NCI-H446 treated with DMSO at 0.1 percent for 48 hours (cell line): Measurements from ENCODE around the gene HSP90AB1.

Experiments used
- DNase-seq: peaks from one replicate; lab custom pipeline; 2025; lab: John Stamatoyannopoulos, UW

HSP90AB1 gene

DNA sequence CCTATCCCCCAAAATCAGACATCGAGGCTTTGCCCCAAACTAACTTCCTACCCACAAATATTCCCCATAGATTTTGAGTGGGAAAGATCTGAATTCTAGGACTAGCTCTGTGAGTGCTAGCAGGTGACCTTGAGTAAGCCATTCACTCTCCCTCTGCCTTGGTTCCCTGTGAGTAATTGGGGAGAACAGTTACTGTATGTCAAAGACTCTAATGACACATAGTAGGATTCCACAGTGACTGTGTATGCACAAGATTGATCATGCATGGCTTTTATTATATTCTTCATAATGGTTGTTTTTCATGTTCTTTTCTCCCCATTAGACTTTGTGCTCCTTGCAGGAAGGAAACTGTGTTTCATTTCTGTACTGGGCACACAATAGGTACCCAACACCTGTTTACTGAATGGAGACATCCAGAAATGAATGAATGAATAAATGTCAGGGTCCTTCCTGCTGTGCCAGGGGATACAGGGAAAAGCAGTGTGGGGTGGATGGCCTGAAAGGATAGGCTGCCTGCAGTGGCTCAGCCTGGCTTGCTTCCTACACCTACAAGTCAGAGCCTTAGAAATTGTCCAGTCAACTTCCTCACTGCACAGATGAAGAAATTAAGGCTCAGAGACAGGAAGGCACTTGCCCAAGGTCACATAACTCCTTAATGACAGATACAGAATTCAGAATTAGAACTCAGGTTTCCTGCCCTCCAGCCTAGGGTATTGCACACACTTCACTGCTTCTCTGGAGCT is 22.4 kb downstream of the HSP90AB1 start:
- no peak for DNase-seq

DNA sequence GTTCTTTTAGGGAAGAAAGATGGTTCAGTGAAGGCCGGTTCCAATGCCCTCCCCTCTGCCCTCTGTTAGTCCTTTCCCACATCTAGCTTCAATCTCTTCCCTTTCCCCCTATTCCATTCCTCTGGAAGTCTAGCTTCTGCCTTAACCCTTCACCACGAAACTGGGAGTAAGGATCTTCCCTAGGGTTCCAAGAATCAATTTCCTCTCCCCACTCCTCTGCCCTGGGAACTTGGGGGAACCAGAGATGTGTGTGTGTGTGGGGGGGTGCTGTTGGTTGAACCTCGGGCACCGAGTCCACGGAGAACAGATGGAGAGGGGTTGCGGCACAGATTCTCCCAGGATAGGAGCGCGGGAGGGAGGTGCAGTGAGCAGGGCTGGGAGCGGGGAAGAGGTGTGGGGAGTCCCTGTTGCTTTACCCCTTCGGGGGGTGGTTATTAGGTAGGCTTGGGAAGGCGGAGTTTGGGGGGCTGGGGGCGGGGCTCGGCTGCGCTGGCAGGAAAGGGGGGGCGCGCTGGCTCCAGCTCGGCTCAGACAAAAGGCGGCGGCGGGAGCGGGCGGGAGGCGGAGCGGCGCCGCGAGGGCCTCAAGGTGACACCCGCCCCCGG is 23.1 kb downstream of the HSP90AB1 start, which contains the start of gene TMEM151B:
TMEM151B (plus strand) TSS at position 530 of the 605 bp plus-strand sequence. CDS start 293 bp downstream, outside the sequence.
- DNase-seq = no peak

DNA sequence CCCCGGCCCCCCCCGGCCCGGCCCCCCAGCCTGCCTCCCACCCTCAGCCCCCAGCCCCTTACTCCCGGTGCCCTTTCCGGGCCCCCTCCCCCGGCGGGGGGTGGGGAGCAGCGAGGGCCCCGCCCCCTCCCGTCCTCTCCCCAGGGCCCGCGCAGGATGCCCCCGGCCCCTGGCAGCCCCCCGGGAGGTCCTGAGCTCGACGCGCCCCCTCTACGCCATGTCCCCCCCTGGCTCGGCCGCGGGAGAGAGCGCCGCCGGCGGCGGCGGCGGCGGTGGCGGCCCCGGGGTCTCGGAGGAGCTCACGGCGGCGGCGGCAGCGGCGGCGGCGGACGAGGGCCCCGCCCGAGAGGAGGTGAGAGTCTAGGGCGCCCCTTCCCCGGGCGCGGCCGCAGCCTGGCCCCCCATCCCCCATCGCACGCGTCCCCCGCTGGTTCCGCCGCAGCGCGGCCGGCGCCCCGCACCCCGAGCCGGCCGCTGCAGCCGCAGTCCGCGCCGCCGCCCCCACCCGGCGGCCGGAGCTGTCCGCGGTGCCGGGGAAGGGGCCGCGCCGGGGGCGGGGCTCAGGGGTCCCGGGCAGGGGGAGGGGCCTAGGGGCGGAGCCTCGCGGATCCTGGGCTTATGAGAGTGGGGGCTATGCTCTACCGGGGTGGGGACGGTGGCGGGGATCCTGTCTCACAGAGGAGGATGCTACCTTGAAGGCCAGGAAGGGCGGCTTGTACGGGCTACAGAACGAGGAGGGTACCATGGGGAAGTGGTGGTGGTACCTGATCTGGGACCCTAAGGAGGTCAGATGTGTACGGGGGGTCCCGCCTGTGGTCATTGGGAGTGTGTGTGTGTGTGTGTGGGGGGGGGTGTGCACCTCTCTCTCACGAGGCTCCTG is 23.9 kb downstream of the HSP90AB1 start:
- no peak for DNase-seq

DNA sequence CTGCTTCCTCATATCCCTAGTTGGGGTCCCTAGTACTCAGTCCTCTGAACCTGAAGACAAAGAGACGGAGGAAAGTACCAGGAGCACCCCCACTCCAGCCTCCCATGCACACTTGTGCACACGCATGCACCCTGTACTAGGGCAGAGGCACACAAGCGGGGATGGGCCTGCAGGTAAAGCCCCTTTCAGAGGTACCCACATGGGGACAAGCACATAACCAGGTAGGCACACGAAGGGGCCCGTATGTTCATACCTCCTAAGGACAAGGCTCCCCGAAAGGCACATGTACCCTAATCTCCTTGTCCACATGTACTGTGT is 24.5 kb downstream of the HSP90AB1 start:
- no peak for DNase-seq

DNA sequence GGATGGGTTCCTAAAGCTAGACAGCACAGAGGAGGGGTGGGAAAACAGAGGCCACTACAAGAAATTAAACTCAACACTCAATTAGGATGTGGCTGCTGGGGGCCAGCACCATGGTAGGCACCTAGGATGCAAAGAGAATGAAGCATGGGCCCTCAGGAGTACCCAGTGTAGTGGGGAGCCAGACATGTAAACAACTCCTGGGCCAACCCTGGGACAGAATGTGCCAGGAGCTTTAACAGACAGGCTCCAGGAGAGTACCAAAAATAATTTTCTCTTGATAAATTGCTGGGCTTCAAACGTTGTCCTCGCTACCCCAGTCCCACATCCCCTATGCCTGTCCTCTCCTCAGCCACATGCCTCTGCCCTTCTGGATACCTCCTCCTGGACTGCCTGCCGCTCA is 25.0 kb downstream of the HSP90AB1 start:
- no peak for DNase-seq

DNA sequence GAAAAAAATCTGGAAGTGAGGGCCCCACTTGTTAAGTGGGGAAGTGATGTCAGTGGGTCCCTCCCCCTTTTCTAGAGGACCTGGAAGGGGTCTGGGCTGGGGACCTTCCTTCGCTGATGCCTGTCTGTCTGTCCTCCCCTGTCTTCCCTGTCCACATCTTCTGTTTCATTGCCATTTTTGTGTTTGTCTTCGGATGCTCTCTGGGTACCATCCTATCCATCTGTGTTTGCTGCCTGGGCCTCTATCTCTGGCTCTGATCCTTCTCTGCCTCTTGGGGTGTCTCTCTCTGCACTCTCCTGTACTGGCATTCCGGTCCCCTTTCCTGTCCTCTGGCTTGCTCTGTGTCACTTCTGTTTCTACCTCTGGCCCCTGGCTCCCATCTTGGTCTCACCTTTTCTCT is 25.6 kb downstream of the HSP90AB1 start:
- DNase-seq = no peak

DNA sequence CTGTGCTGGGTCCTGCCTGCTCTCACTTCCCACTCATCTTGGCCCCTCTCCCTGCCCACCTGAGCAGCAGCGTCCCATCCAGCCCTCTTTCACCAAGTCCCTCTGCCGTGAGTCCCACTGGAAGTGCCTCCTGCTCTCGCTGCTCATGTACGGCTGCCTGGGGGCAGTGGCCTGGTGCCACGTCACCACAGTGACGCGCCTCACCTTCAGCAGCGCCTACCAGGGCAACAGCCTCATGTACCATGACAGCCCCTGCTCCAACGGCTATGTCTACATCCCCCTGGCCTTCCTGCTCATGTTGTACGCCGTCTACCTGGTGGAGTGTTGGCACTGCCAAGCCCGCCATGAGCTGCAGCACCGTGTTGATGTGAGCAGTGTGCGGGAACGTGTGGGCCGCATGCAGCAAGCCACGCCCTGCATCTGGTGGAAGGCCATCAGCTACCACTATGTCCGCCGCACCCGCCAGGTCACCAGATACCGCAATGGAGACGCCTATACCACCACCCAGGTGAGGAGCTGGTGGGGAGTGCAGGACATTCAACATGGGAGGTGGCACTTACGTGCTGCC is 26.2 kb downstream of the HSP90AB1 start:
- DNase-seq = no peak

DNA sequence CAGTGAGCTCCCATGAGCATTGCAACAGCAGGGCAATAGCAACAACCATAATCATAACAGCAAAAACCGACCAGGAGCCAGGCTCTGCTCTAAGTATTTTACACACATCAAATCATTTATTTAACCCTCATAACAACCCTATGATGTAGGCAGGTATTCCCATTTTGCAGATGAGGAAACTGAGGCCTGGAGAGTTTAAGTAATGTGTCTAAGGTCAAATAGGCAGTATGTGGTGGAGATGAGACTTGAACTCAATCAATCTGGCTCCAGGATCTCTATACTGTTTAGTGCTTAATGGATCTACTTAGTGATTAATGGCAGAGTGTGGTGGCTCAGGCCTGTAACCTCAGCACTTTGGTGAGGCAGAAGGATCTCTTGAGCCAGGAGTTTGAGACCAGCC is 26.7 kb downstream of the HSP90AB1 start:
- no peak for DNase-seq

DNA sequence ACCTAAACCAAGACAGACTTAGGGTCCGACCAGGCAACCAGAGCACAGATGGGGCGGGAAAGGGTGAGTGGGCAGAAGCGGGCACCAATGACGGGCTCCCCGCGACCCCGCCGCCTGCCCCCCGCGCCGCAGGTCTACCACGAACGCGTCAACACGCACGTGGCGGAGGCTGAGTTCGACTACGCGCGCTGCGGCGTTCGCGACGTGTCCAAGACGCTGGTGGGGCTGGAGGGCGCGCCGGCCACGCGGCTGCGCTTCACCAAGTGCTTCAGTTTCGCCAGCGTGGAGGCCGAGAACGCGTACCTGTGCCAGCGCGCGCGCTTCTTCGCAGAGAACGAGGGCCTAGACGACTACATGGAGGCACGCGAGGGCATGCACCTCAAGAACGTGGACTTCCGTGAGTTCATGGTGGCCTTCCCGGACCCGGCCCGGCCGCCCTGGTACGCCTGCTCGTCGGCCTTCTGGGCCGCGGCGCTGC is 28.4 kb downstream of the HSP90AB1 start:
- DNase-seq = no peak

DNA sequence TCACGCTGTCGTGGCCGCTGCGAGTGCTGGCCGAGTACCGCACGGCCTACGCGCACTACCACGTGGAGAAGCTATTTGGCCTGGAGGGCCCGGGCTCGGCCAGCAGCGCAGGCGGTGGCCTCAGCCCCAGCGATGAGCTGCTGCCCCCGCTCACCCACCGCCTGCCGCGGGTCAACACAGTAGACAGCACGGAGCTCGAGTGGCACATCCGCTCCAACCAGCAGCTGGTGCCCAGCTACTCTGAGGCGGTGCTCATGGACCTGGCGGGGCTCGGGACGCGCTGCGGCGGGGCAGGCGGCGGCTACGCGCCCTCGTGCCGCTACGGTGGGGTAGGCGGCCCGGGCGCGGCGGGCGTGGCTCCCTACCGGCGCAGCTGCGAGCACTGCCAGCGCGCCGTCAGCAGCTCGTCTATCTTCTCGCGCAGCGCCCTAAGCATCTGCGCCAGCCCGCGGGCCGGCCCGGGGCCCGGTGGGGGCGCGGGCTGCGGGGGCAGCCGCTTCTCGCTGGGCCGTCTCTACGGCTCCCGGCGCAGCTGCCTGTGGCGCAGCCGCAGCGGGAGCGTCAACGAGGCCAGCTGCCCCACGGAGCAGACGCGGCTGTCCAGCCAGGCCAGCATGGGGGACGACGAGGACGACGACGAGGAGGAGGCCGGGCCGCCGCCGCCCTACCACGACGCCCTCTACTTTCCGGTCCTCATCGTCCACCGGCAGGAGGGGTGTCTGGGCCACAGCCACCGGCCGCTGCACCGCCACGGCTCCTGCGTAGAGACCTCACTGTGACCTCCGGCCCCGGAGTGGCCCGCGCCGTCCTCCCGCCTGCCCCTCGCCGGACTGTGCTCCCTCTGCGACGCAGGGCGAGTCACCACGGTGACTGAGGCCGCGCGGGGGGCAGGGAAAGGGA is 29.1 kb downstream of the HSP90AB1 start:
- no peak for DNase-seq

DNA sequence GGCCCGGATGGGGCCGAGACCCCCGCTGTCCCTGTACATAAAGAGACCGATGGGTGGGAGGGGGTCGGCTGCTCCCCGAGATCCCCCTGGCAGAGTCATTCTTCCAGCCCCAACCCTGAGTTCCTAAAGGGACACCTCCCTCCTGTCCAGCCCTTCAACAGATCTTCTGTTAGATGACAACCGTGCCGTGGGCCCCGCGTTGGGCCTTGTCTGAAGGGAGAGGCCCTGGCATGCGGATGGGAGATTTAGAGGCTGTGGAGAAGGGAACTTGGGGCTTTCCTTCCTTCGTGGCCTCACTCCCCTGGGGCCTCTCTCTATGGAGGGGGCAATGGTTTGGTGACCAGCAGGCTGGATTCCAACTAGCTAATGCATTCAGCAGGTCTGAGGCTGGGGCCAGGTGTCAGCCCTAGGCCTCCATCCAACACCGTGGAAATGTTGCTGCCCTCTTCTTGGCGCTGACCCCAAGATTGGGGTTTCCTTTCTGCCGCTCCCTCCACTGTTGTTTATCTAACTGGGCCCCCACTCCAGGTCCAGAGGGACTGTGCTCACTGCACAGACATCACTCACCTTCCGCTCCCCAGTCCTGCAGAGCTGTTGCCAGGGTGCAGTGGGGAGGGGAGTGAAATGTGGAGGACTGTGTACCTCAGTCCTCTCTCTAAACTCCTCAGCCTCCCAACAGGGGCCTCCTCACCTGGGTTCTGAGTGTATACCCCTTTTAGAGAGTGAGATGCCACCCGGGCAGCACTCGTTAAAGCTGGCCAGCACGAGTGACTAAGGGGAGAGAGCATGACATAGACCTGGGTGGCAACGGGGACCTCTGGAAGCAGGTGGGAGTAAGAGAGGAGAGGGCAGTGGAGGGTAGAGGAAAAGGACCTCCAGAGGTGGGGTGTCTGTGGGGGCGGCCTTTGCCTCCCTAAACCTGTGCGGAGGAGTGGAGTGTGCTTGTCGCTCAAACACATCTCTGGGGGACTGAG is 30.1 kb downstream of the HSP90AB1 start:
- DNase-seq = no peak

DNA sequence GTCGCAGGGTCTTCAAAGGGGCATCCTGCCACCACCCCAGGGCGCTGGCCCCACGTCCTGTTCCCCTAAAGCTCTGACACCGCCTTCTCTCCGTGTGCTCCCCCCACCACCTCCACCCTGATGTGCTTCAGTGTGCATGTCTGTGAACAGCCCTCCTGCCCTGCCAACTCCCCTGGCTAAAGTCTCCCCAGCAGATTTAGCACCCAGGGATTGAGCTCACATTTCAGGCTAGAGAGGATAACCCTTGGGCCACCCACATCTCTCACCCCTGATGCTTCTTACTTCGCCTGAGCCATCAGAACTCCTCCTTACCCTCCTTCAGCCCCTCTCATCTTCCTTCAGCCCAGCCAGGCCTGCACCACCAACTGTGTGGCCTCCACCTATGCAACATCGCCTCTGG is 30.9 kb downstream of the HSP90AB1 start:
- no peak for DNase-seq

DNA sequence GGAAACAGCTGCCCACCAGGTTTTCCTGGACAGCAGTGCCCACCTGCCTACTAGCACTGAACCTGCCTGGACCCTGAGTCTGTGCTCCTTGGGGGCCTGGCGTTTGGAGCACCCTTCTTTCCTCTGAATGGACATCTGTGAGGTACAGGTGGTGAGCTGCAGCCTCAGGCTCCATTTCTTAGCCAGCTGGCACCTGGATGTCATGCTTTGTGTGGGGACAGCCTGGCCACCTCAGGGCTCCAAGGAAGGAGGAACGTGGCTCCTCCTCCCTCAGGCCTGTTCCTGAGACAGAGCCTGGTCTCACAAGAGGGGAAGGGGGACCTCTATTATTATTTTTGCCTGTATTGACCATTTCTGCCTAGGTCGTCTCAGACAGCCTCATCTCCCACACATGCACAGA is 31.4 kb downstream of the HSP90AB1 start:
- DNase-seq = no peak

DNA sequence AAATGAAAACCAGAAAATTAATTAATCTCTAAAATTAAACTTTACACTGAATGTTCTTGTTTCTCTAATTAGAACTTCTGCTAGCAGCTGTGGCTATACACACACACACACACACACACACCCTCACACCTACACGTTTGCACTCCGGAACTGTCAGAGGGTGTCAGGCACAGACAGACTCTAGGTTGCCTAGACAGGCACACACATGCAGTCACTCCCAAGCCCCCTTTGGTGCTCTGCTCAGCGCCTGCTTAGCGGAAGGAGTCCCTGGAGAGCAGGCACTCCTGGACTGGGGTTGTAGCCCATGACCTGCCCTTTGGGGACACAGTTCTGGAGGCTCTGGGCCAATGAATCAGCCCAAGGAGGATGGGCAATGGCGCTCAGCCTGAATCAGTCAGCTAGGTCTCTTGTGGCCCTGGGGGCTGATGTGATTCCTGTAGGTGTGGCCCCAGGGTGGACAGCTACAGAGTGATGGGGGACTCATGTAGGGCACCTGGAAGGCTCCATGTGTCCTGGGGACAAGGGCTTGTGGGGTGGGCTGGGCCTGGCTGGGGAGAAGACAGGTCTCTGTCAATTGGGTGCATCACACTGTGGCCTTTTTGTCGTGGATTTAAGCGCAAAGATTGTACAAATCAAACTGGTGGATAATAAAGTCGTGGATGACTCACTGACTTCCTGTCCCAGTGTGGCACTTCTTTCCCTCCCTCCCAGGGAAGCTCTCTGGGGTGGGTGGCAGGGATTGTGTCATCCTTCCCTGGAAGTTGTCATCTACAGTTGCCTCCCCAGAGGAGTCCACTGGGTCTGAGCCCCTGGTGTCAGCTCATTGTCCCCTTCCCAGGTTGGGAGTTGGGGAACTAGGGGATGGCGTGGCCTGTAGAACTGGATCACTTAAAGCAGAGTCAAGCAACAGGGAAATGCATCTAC is 32.1 kb downstream of the HSP90AB1 start:
- no peak for DNase-seq

DNA sequence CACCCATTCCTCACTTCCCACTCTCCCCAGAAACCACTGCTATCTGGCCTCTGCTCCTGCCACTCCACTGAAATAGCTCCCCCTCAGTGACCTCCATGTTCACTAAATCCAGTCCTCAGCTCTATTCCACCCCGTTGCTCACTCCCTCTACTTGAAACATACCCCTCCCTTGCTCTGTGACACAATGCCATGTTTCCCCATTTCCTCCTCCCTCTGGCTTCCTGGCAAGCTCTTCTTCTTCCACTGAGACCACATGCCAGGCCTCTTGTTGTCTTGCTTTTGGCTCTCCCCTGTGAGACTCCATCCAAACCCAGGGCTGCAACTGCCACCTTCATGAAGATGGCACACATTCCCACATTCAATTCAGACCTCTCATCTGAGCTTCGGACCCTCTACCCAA is 37.2 kb downstream of the HSP90AB1 start:
- peak; percentile 38 for DNase-seq

DNA sequence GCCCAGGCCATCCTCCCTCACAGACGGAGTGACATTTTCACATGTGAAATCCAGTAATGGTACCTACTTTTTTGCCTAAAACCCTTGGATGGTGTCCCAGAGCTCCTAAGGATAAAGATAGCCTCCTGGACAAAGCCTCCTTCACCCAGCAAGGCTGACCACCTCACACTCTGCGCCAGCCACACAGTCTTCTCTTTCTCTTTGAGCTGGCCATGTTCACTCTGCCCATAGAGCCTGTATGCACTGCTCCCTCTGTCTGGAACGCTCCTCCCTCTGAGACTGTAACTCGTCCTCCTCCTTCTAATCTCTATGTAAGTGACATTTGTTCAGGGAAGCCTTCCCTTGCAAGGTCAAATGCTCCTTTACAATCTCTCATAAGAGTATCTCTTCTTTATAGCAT is 38.0 kb downstream of the HSP90AB1 start:
- DNase-seq = no peak

DNA sequence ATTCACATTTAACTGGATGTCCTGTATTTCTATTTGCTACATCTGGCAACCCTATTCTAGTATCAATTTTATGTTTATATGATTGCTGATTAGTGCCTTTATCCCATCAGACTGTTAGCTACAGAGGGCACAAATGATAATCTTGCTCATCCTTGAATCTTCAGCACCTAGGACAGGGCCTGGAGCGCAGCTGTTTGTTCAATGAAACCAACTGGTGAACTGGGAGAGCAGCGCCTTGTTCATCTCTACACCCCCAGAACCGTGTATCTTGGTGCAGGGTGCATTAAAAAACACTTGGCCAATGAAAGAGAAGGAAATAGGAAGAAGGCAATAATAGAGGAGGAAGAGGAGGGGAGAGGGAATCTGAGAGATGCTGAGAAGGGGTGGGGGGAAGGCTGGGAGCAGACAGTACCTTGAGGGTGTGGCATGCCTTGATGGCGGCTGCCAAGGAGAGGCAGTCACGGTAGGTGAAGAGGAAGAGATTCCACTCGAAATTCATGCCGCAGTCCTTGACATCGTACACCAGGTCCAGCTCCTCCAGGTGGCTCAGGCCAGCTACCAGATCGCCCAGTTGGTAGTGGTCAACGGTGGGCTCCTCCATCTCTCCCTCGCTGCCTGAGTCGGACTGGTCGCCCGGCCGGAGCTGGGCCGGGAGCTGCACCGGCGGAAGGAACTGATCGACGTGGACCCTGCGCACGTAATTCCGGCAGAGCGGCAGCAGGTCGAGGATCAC is 38.8 kb downstream of the HSP90AB1 start:
- DNase-seq = no peak

DNA sequence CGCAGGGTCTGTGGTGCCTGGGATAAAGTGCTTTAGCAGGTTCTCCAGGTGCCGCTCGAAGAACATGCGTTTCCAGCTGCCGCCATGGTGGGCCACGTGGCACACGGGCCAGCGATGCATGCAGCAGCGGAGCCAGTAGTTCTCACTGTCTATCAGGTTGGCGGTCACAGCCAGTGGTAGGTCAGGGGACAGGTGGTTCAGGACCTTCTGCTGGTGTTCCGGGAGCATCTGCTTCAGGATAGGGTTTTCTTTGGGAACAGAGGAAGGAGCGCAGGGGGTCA is 39.3 kb downstream of the HSP90AB1 start:
- DNase-seq = no peak

DNA sequence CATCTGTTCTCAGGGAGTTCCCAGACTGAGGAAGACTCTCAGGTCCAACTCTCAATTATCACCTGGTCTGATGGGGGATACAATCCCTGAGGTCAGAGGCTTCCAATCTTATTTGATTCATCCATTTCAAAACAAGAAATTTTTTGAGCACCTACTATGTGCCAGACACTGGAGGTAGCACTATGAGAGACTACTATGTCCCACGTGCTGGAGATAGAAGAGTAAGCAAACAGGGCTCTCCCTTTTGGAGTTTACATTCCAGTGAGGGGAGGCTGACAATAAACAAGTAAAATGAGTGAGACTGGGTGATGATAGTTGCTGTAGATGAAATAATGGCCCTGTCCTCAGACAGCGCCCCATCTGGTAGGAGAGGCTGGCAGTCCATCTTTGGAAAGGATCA is 39.8 kb downstream of the HSP90AB1 start:
- no peak for DNase-seq
